ENCODE results near the gene EEF1A1. TPM values are rescaled to one million over a fixed set of nuclear protein-coding genes. Genes with fewer than 3 reads are reported as not detected.

EEF1A1 gene
- total RNA-seq, 1 donor from 2014 or later: 9,028 TPM

- Histone ChIP-seq H3K27me3 (no peaks in the 10 kb centered on the region), H3K4me3 (no peak overlapping the region), H3K4me1 (no peaks in the 10 kb centered on the region), H3K36me3 (peaks cover 94% of the 10 kb centered on the region), H3K27ac (no peak overlapping the region), H3K9me3 (no peaks in the 10 kb centered on the region)
- DNase-seq (no peak), ATAC-seq (no peak)
- intact Hi-C loops (cut with DNase I): no loop called here
- TF ChIP-seq CTCF (IDR thresholded peaks at IDR 0.05): no peak
These were observed 38.9 kb downstream of the EEF1A1 start for GRCh38 chr6:73481969-73482368.

- intact Hi-C loops (cut with DNase I): no loop called here
- Histone ChIP-seq H3K9me3 (no peaks in the 10 kb centered on the region), H3K27me3 (no peaks in the 10 kb centered on the region), H3K36me3 (peaks cover 90% of the 10 kb centered on the region), H3K4me3 (no peak overlapping the region), H3K27ac (no peak overlapping the region), H3K4me1 (no peaks in the 10 kb centered on the region)
- TF ChIP-seq CTCF (IDR thresholded peaks at IDR 0.05): no peak
- ATAC-seq (no peak), DNase-seq (no peak)
These were observed 43.4 kb downstream of the EEF1A1 start for GRCh38 chr6:73477407-73477806.

- TF ChIP-seq CTCF (IDR thresholded peaks at IDR 0.05): no peak
- Histone ChIP-seq H3K27ac (no peak overlapping the region), H3K27me3 (no peaks in the 10 kb centered on the region), H3K9me3 (no peaks in the 10 kb centered on the region), H3K4me1 (no peaks in the 10 kb centered on the region), H3K4me3 (no peak overlapping the region), H3K36me3 (peaks cover 90% of the 10 kb centered on the region)
- intact Hi-C loops (cut with DNase I): no loop called here
- DNase-seq (no peak), ATAC-seq (no peak)
These were observed 44.1 kb downstream of the EEF1A1 start for GRCh38 chr6:73476723-73477122.

GRCh38 chr6:73471686-73472290 lies 49.0 kb downstream of the EEF1A1 start:
- DNase-seq (no peak), ATAC-seq (no peak)
- intact Hi-C loops (cut with DNase I): no loop called here
- no peaks in the 10 kb centered on the region for H3K4me1 ChIP-seq
- peaks cover 95% of the 10 kb centered on the region for H3K36me3 ChIP-seq
- H3K27ac ChIP-seq: no peak overlapping the region
- no peaks in the 10 kb centered on the region for H3K9me3 ChIP-seq
- no peak for TF ChIP-seq CTCF (IDR thresholded peaks at IDR 0.05)
- no peak overlapping the region for H3K4me3 ChIP-seq
- H3K27me3 ChIP-seq: no peaks in the 10 kb centered on the region

Other genes starting within 250 kb of the EEF1A1 start
- gene DPPA5, start 166.8 kb downstream of the EEF1A1 start, total RNA-seq: not detected
- gene KHDC3L, start 158.4 kb downstream of the EEF1A1 start, total RNA-seq: not detected
- 1.2 TPM for gene OOEP, start 151.1 kb downstream of the EEF1A1 start, total RNA-seq
- 2.5 TPM for gene DDX43, start 126.2 kb downstream of the EEF1A1 start, total RNA-seq
- 5.9 TPM for gene CGAS, start 68.7 kb downstream of the EEF1A1 start, total RNA-seq
- gene MTO1, start 59.3 kb downstream of the EEF1A1 start, total RNA-seq: 23.1 TPM
- 26.5 TPM for gene SLC17A5, start 133.0 kb upstream of the EEF1A1 start, total RNA-seq
- gene CD109, start 175.2 kb upstream of the EEF1A1 start, total RNA-seq: 22.1 TPM

Measured in upper lobe of right lung (tissue), 1 donor.